Mesothelial cell of epicardium (in vitro differentiated cells): Measurements from ENCODE around the gene GRIK5. TPM values are rescaled to one million over a fixed set of nuclear protein-coding genes. Genes with fewer than 3 reads are reported as not detected.

Source experiments
- DNase-seq, 2 experiments: peaks; one replicate each; pipeline ENCODE4 v3.0.0; 2021; ENCODE audit warnings: low spot score in 2 of 2; ENCODE audit not compliant: unreplicated experiment in 2 of 2
- H3K27ac Mint-ChIP-seq: 2 replicates; pipeline ENCODE4 v1.8.0; 2021; ENCODE audit warnings: mixed read lengths
- H3K27me3 Mint-ChIP-seq: 2 replicates; pipeline ENCODE4 v1.8.0; 2021; ENCODE audit warnings: low read depth, mixed read lengths
- H3K36me3 Mint-ChIP-seq: 2 replicates; pipeline ENCODE4 v1.8.0; 2021; ENCODE audit warnings: mixed read lengths
- H3K4me1 Mint-ChIP-seq: 2 replicates; pipeline ENCODE4 v1.8.0; 2021; ENCODE audit warnings: mixed read lengths
- H3K4me3 Mint-ChIP-seq: 2 replicates; pipeline ENCODE4 v1.8.0; 2021; ENCODE audit warnings: mild to moderate bottlenecking, moderate library complexity, mixed read lengths
- H3K9me3 Mint-ChIP-seq: 2 replicates; pipeline ENCODE4 v1.8.0; 2021; ENCODE audit warnings: mixed read lengths
- CTCF ChIP-seq: fragments of 200-600 bp; sonication (generic); IDR thresholded peaks from one replicate; pipeline ENCODE4 v1.5.0; 2021; ENCODE audit warnings: antibody characterized with exemption; ENCODE audit not compliant: unreplicated experiment
- total RNA-seq: library from RNA; stranded (reverse); gene quantifications from 3 replicates; pipeline ENCODE4 v1.2.1, GENCODE V29; 2021

GRIK5 gene
- total RNA-seq, 1 donor from 2014 or later, result 38.3 TPM

- H3K36me3 Mint-ChIP-seq, result no peaks in the 10 kb centered on the region
- no peak for TF ChIP-seq CTCF
- H3K9me3 Mint-ChIP-seq, result no peaks in the 10 kb centered on the region
- no peaks in the 10 kb centered on the region for H3K4me1 Mint-ChIP-seq
- no peak overlapping the region for H3K4me3 Mint-ChIP-seq
- no peak overlapping the region for H3K27ac Mint-ChIP-seq
- peaks cover 23% of the 10 kb centered on the region for H3K27me3 Mint-ChIP-seq
- no peak for DNase-seq
These were observed 82.7 kb downstream of the GRIK5 start for GRCh38 chr19:41987141-41987860.

- H3K27me3 Mint-ChIP-seq, result peaks cover 20% of the 10 kb centered on the region
- TF ChIP-seq CTCF, result no peak
These were observed 85.0 kb downstream of the GRIK5 start for GRCh38 chr19:41984961-41985360.

GRCh38 chr19:41981724-41982123, 88.3 kb downstream of the GRIK5 start:
- H3K36me3 Mint-ChIP-seq, result no peaks in the 10 kb centered on the region
- H3K27ac Mint-ChIP-seq, result no peak overlapping the region
- no peak for TF ChIP-seq CTCF
- no peak overlapping the region for H3K4me3 Mint-ChIP-seq
- no peak for DNase-seq
- H3K9me3 Mint-ChIP-seq, result no peaks in the 10 kb centered on the region
- no peaks in the 10 kb centered on the region for H3K4me1 Mint-ChIP-seq
- peaks cover 18% of the 10 kb centered on the region for H3K27me3 Mint-ChIP-seq

More at GRCh38 chr19:41984961-41985360, 85.0 kb downstream of the GRIK5 start:
- Mint-ChIP-seq H3K27ac (no peak overlapping the region), H3K4me1 (no peaks in the 10 kb centered on the region), H3K9me3 (no peaks in the 10 kb centered on the region), H3K36me3 (no peaks in the 10 kb centered on the region), H3K4me3 (no peak overlapping the region)
- DNase-seq, result no peak

- H3K27me3 Mint-ChIP-seq, result peaks cover 20% of the 10 kb centered on the region
- TF ChIP-seq CTCF, result no peak
- DNase-seq, result no peak
- no peak overlapping the region for H3K4me3 Mint-ChIP-seq
- no peaks in the 10 kb centered on the region for H3K36me3 Mint-ChIP-seq
- H3K9me3 Mint-ChIP-seq, result no peaks in the 10 kb centered on the region
- H3K4me1 Mint-ChIP-seq, result no peaks in the 10 kb centered on the region
- H3K27ac Mint-ChIP-seq, result no peak overlapping the region
These were observed 91.5 kb downstream of the GRIK5 start for GRCh38 chr19:41978470-41978869.

DNA sequence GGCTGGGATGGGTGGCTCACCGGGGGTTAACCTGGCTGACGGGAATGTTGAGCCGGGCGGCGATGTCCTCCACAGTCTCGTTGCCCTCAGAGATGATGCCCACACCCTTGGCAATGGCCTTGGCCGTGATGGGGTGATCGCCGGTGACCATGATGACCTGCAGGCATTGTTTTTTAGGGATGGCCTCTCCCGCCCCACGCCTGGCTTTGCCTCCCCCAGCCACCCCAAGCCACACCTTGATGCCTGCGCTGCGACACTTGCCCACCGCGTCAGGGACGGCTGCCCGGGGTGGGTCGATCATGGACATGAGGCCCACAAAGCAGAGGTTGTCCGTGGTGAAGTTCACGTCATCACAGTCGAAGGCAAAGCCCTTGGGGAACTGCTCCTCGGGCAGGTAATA, 92.1 kb downstream of the GRIK5 start:
- peaks cover 23% of the 10 kb centered on the region for H3K27me3 Mint-ChIP-seq
- H3K36me3 Mint-ChIP-seq, result no peaks in the 10 kb centered on the region
- no peak overlapping the region for H3K27ac Mint-ChIP-seq
- no peaks in the 10 kb centered on the region for H3K4me1 Mint-ChIP-seq
- no peak for DNase-seq
- no peaks in the 10 kb centered on the region for H3K9me3 Mint-ChIP-seq
- H3K4me3 Mint-ChIP-seq, result no peak overlapping the region
- TF ChIP-seq CTCF, result no peak
